Skin of body (tissue), 2 donors: ENCODE data around the gene RIN3. TPM values are rescaled to one million over a fixed set of nuclear protein-coding genes. Genes with fewer than 3 reads are reported as not detected.
A peak's percentile ranks its signal among the peaks of the same experiment; 100 is the strongest.

ENCODE experiments used
- DNase-seq: peaks from one replicate; lab custom pipeline; 2025; lab: John Stamatoyannopoulos, UW
- total RNA-seq: library from RNA; depleted of rRNA; stranded (reverse); fragments of >200 nt; gene quantifications from one replicate; pipeline ENCODE4 v1.2.3, GENCODE V29; 2014

RIN3 gene
- total RNA-seq, 1 donor from 2014 or later, result 8.2 TPM

DNA sequence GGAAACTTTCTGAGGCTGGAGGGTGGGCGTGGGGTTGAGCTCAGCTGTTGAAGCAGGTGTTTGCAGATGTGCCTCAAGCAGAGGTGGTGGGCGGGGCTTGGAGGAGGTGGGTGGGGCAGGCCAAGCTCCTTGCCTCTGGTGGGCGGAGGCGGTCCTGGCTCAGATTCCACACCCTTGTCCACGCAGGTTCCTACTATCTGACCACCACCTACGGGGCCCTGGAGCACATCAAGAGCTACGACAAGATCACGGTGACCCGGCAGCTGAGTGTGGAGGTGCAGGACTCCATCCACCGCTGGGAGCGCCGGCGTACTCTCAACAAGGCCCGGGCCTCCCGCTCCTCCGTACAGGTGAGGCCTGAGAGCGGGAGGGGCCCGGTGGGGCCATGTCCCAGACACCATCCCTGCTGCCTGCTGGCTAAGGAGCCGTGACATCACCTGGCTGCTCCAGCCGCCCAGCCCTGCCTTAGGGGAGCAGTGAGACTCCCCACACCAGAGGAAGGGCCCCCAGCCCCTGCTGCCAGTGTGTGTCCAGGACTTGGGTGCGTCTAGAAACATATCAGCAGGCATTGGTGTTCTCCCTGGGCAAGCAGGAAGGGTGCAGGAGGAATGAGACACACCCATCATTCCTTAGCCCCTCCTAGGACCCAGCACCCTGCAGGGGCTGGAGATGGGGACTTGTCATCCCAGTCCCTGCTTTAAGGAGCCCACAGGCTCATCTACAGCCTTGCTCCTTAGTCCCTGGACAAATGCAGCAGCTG lies 171.4 kb downstream of the RIN3 start:
- no peak for DNase-seq

DNA sequence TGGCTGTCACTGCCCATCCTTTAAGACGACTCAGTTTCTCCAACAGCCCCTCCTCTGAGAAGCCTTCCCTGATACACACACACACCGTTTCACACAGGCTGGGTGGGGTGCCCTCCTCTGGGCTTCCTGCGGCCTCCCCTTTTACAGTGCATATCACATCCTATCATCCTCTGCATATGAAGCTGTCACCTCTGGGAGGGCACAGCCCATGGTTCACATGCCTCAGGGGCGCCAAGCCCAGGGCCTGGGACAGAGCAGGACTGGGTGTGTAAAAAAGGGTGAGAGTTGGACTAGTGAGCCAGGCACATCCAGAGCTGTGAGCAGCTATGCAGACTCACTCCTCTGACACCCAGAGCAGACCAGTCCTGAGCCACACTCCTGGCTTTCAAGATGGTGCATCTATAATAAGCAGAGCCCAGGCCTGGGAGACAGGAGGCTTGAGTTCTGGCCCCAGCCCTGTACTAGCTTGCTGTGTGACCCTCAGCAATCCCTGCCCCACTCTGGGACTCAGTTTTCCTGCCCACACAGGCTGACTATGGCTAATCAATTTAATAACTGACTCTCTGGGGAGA lies 172.3 kb downstream of the RIN3 start:
- no peak for DNase-seq

DNA sequence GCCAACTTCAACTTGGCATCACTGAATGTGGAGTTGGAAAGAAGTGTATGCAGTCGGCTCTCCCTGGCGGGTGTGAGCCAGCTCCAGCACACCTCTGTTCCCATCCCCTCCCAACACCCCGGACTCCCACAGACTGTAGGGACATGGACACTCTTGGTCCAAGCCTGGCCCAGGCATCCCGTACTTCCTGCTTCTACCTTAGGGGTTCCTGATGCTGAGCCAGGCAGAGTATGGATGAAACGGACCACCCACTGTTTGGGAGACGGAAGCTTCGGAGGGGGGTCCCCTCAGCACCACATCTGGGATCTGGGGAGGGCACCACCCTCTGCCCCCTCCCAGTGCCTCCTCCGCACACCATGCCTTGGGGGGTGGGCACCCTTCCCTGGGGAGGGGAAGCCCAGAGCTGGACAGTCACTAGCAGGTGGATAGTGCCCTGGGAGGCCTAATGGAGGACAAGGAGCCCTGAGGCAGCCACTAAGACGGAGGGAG lies 172.9 kb downstream of the RIN3 start:
- no peak for DNase-seq

- peak; percentile 46 for DNase-seq
These were observed 173.4 kb downstream of the RIN3 start for GRCh38 chr14:92686900-92687427.

- DNase-seq, result no peak
These were observed 174.3 kb downstream of the RIN3 start for GRCh38 chr14:92687681-92688433.

- no peak for DNase-seq
These were observed 175.1 kb downstream of the RIN3 start for GRCh38 chr14:92688434-92689375.

- no peak for DNase-seq
These were observed 176.8 kb downstream of the RIN3 start for GRCh38 chr14:92690171-92691011.

DNA sequence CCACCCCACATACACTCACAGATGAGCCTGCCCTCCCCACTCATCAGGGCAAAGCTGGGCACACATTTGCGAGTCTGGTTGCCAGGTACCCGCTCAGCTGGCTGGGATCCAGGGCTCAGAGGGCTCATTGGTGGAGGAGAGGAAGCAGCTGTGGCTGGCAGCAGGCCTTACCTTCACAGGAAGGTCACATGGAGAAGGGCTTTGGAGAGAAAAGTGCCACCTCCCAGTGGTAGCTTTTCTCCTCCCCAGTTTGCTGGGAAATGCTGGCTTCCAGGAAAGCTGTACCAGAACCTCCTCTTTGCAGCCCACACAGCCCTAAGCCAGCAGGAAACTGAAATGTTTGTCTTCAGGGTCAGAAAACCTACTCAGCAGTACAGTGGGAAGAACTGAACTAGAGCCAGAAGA lies 179.2 kb downstream of the RIN3 start:
- DNase-seq, result no peak

DNA sequence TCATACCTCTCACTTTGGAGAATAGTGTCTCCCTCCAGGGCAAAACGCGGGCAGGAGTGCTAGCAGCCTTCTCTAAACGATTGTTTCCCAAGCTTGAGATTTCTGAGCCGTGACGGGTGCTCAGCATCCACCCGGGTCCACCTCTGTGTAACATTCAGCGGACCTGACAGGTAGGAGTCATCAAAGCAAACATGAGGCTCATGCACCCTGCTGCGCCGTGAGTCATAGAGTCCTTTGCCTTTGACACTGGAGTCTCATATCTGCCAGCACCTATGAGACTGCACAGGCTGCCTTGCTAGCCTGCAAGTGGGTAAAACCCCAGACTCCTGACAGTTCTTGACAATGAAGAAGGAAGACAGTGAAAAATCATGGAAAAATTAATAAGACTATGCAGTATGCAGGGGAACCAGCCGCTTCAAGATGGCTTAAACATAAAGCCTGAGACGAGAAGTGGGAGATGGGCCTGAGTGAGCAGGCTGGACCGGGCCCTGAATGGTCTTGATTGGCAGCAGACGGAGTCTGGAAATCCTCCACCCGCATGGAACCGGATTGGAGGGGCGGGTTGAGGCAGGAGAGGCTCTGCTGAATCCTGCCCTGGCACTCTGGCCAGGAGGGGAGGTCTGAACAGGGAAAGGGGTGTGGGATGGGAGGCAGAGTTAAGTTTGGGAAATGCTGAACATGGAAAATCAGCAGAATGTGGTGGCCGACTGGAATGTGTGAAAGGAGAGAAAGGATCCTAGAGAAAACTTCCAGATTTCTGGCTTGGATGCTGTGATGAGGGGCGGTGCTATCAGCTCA lies 180.6 kb downstream of the RIN3 start:
- peak; percentile 77 for DNase-seq

DNA sequence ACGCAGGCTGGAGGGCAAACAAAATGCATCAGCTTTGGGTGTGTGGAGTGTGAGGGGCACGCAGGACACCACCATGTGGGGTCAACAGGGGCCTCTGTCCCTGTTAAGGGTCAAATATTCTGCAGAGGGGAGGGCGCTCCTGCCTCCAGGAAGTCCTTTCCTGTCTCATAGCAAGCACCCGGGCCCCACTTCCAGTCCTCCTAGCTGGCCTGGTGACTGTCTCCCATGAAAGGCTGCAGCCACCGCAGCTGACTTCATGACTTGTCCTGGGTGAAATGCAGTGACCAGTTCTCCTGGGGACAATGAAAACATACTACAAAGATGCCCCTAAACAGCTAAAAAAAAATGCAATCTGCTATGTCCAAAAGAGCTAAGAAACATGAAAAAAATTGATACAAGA lies 181.2 kb downstream of the RIN3 start:
- DNase-seq, result no peak

- no peak for DNase-seq
These were observed 182.0 kb downstream of the RIN3 start for GRCh38 chr14:92695562-92695961.

- DNase-seq, result no peak
These were observed 182.8 kb downstream of the RIN3 start for GRCh38 chr14:92696366-92696765.

GRCh38 chr14:92698393-92698792 lies 184.8 kb downstream of the RIN3 start:
- no peak for DNase-seq

GRCh38 chr14:92701826-92702225 lies 188.2 kb downstream of the RIN3 start:
- DNase-seq, result no peak

GRCh38 chr14:92702441-92702918 lies 188.9 kb downstream of the RIN3 start:
- no peak for DNase-seq

DNA sequence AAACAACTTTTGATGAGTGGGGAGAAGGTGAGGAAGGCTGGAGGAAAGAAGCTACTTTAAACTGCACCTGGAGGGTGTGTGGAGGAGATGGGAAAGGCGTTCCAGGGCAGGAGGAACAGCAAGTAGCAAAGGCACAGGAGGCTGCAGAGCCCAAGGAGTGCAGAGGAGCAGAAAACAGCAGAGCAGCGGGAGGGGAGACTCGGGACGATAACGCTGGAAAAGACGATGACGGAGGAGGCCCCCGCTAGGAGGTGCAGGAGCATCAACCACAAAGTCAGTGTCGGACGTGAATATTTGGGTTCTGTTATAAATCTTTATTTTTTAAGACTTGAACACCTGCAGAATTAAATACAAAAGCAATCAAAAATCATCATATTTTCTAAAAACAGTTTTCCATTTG lies 189.9 kb downstream of the RIN3 start:
- DNase-seq, result no peak

- no peak for DNase-seq
These were observed 190.6 kb downstream of the RIN3 start for GRCh38 chr14:92704036-92704804.

- DNase-seq, result no peak
These were observed 191.2 kb downstream of the RIN3 start for GRCh38 chr14:92704821-92705220.
